GM06990 (cell line): ENCODE data around the gene A2M.

Experiments used
- DNase-seq: peaks from one replicate; pipeline ENCODE4 v3.0.0-alpha.2; 2011; ENCODE audit not compliant: insufficient read length; ENCODE audit errors: extremely low read depth
- H3K27me3 ChIP-seq: replicated peaks from 2 replicates; pipeline ENCODE4 v1.6.0; 2011; ENCODE audit warnings: low read length; ENCODE audit not compliant: control insufficient read depth, insufficient read depth
- H3K36me3 ChIP-seq: 2 replicates; pipeline ENCODE4 v1.5.1; 2011; ENCODE audit warnings: low read length; ENCODE audit not compliant: control insufficient read depth, insufficient read depth
- H3K4me3 ChIP-seq: replicated peaks from 2 replicates; pipeline ENCODE4 v1.5.1; 2011; ENCODE audit warnings: low read depth, mild to moderate bottlenecking, control low read depth, low read length
- CTCF ChIP-seq: IDR thresholded peaks from 2 replicates; pipeline ENCODE4 v1.5.1; 2011; ENCODE audit warnings: low read length, control low read depth, mild to moderate bottlenecking, inconsistent platforms; ENCODE audit not compliant: insufficient read depth, poor library complexity, severe bottlenecking

A2M gene

GRCh38 chr12:9094512-9095206 is 21.1 kb downstream of the A2M start:
- no peak for TF ChIP-seq CTCF

GRCh38 chr12:9091891-9092598 is 23.7 kb downstream of the A2M start:
- no peak overlapping the region for H3K4me3 ChIP-seq
- no peaks in the 10 kb centered on the region for H3K27me3 ChIP-seq
- no peaks in the 10 kb centered on the region for H3K36me3 ChIP-seq
- DNase-seq = no peak
- no peak for TF ChIP-seq CTCF

More at GRCh38 chr12:9094512-9095206, 21.1 kb downstream of the A2M start:
- H3K27me3 ChIP-seq = no peaks in the 10 kb centered on the region
- H3K36me3 ChIP-seq = no peaks in the 10 kb centered on the region
- H3K4me3 ChIP-seq = no peak overlapping the region
- DNase-seq = no peak

DNA sequence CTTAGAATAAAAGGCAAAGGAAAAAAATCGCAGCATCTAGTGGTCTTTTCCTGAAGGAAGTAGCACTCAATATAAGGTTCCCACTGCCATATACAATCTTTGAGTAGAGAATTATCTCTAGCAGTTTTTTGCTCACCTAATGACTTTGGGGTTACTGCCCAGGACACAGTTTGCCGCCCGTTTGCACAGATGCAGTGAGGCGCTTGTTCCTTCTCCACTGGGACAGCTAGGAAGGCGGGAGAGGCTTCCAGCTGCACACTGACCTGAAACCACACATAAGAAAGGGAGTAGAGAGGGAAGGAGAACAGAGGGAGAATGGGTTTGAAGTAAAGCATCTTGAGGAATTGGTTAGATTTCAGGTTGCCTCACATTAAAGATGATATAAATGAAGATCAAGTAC is 25.5 kb downstream of the A2M start:
- no peak for TF ChIP-seq CTCF
- Histone ChIP-seq H3K36me3 (no peaks in the 10 kb centered on the region), H3K4me3 (no peak overlapping the region), H3K27me3 (no peaks in the 10 kb centered on the region)
- no peak for DNase-seq

DNA sequence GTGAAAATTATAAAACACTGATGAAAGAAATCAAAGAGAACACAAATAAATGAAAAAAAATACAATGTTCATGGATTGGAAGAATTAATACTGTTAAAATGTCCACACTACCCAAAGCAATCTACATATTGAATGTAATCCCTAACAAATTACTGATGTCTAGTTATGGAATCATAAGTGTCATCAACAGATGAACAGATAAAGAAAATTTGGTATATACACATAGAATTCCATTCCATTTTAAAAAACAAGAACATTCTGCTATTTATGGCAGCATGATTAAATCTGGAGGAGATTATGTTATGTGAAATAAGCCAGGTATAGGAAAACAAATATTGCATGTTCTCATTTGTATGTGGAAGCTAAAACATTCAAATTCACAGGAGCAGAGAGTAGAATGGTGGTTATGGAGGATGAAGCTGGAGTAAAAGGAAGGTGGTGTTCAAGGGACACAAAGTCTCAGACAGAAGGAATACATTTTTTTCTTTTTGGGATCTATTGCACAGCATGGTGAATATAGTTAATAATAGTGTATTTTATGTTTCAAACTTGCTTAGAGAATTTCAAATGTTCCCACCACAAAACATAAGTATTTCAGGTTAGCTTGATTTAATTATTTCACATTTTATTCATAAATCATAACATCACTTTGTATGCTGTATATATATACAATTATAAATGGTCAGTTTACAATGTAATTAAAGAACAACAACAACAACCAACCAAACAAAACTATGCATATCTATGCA is 28.5 kb downstream of the A2M start:
- DNase-seq = no peak
- Histone ChIP-seq H3K36me3 (no peaks in the 10 kb centered on the region), H3K4me3 (no peak overlapping the region), H3K27me3 (no peaks in the 10 kb centered on the region)
- no peak for TF ChIP-seq CTCF

GRCh38 chr12:9086087-9086486 is 29.6 kb downstream of the A2M start:
- no peak for DNase-seq
- no peaks in the 10 kb centered on the region for H3K36me3 ChIP-seq
- no peak overlapping the region for H3K4me3 ChIP-seq
- no peaks in the 10 kb centered on the region for H3K27me3 ChIP-seq
- TF ChIP-seq CTCF = no peak
